ENCODE results near the gene ATAT1.

ATAT1 gene

GRCh38 chr6:30600451-30600961 lies 26.2 kb upstream of the ATAT1 start:
- H3K36me3 ChIP-seq (ENCODE audit: insufficient read depth, low read length): peaks cover 62% of the 10 kb centered on the region
- H3K27ac ChIP-seq (ENCODE audit: low read depth, low read length): no peak overlapping the region; the same call in 1 of the 2 replicates
- 94% methylated on average over 10 of the region's 10 CpGs for WGBS
- H3K4me1 ChIP-seq (ENCODE audit: insufficient read depth, low read length): no peaks in the 10 kb centered on the region
- no peak overlapping the region for H3K4me3 ChIP-seq (ENCODE audit: low read length)
- no peaks in the 10 kb centered on the region for H3K27me3 ChIP-seq (ENCODE audit: insufficient read depth, low read length)
- no peaks in the 10 kb centered on the region for H3K9me3 ChIP-seq (ENCODE audit: insufficient read depth, low read depth, low read length)
- no peak overlapping the region for H3K9ac ChIP-seq (ENCODE audit: low read depth, low read length)

GRCh38 chr6:30601436-30601814 lies 25.2 kb upstream of the ATAT1 start:
- no peak overlapping the region for H3K27ac ChIP-seq (ENCODE audit: low read depth, low read length)
- no peaks in the 10 kb centered on the region for H3K27me3 ChIP-seq (ENCODE audit: insufficient read depth, low read length)
- peaks cover 68% of the 10 kb centered on the region for H3K36me3 ChIP-seq (ENCODE audit: insufficient read depth, low read length)
- no peaks in the 10 kb centered on the region for H3K9me3 ChIP-seq (ENCODE audit: insufficient read depth, low read depth, low read length)
- H3K9ac ChIP-seq (ENCODE audit: low read depth, low read length): no peak overlapping the region
- WGBS: 96% methylated on average over 6 of the region's 6 CpGs
- H3K4me1 ChIP-seq (ENCODE audit: insufficient read depth, low read length): no peaks in the 10 kb centered on the region
- H3K4me3 ChIP-seq (ENCODE audit: low read length): no peak overlapping the region

- no peaks in the 10 kb centered on the region for H3K9me3 ChIP-seq (ENCODE audit: insufficient read depth, low read depth, low read length)
- no peak overlapping the region for H3K4me3 ChIP-seq (ENCODE audit: low read length)
- no peak overlapping the region for H3K9ac ChIP-seq (ENCODE audit: low read depth, low read length)
- no peaks in the 10 kb centered on the region for H3K27me3 ChIP-seq (ENCODE audit: insufficient read depth, low read length)
- WGBS: 97% methylated on average over 39 of the region's 39 CpGs
- H3K36me3 ChIP-seq (ENCODE audit: insufficient read depth, low read length): peaks cover 74% of the 10 kb centered on the region
- H3K27ac ChIP-seq (ENCODE audit: low read depth, low read length): no peak overlapping the region
- no peaks in the 10 kb centered on the region for H3K4me1 ChIP-seq (ENCODE audit: insufficient read depth, low read length)
Measured at GRCh38 chr6:30601815-30602641, 24.6 kb upstream of the ATAT1 start.

- Histone ChIP-seq H3K4me1 (ENCODE audit: insufficient read depth, low read length) (no peaks in the 10 kb centered on the region), H3K4me3 (ENCODE audit: low read length) (no peak overlapping the region), H3K27me3 (ENCODE audit: insufficient read depth, low read length) (no peaks in the 10 kb centered on the region), H3K36me3 (ENCODE audit: insufficient read depth, low read length) (peaks cover 93% of the 10 kb centered on the region), H3K27ac (ENCODE audit: low read depth, low read length) (no peak overlapping the region), H3K9me3 (ENCODE audit: insufficient read depth, low read depth, low read length) (no peaks in the 10 kb centered on the region), H3K9ac (ENCODE audit: low read depth, low read length) (no peak overlapping the region)
- WGBS: 97% methylated on average over 13 of the region's 13 CpGs
Measured at GRCh38 chr6:30603961-30604360, 22.7 kb upstream of the ATAT1 start.

- Histone ChIP-seq H3K4me3 (ENCODE audit: low read length) (no peak overlapping the region), H3K36me3 (ENCODE audit: insufficient read depth, low read length) (peaks cover 77% of the 10 kb centered on the region), H3K27me3 (ENCODE audit: insufficient read depth, low read length) (no peaks in the 10 kb centered on the region), H3K9me3 (ENCODE audit: insufficient read depth, low read depth, low read length) (no peaks in the 10 kb centered on the region), H3K9ac (ENCODE audit: low read depth, low read length) (no peak overlapping the region), H3K27ac (ENCODE audit: low read depth, low read length) (no peak overlapping the region), H3K4me1 (ENCODE audit: insufficient read depth, low read length) (peaks cover 17% of the 10 kb centered on the region)
- 98% methylated on average over 3 of the region's 4 CpGs for WGBS
Measured at GRCh38 chr6:30610065-30610464, 16.6 kb upstream of the ATAT1 start.

- 93% methylated on average over 9 of the region's 9 CpGs for WGBS
- peaks cover 74% of the 10 kb centered on the region for H3K36me3 ChIP-seq (ENCODE audit: insufficient read depth, low read length)
- H3K4me1 ChIP-seq (ENCODE audit: insufficient read depth, low read length): peaks cover 17% of the 10 kb centered on the region
- H3K4me3 ChIP-seq (ENCODE audit: low read length): no peak overlapping the region
- no peaks in the 10 kb centered on the region for H3K9me3 ChIP-seq (ENCODE audit: insufficient read depth, low read depth, low read length)
- no peak overlapping the region for H3K27ac ChIP-seq (ENCODE audit: low read depth, low read length)
- H3K9ac ChIP-seq (ENCODE audit: low read depth, low read length): no peak overlapping the region
- H3K27me3 ChIP-seq (ENCODE audit: insufficient read depth, low read length): no peaks in the 10 kb centered on the region
Measured at GRCh38 chr6:30611150-30611855, 15.4 kb upstream of the ATAT1 start.

GRCh38 chr6:30611856-30612194 lies 14.8 kb upstream of the ATAT1 start:
- H3K27ac ChIP-seq (ENCODE audit: low read depth, low read length): no peak overlapping the region
- peaks cover 17% of the 10 kb centered on the region for H3K4me1 ChIP-seq (ENCODE audit: insufficient read depth, low read length)
- no peak overlapping the region for H3K9ac ChIP-seq (ENCODE audit: low read depth, low read length)
- H3K36me3 ChIP-seq (ENCODE audit: insufficient read depth, low read length): peaks cover 74% of the 10 kb centered on the region
- 91% methylated on average over 1 of the region's 2 CpGs for WGBS
- no peak overlapping the region for H3K4me3 ChIP-seq (ENCODE audit: low read length)
- H3K27me3 ChIP-seq (ENCODE audit: insufficient read depth, low read length): no peaks in the 10 kb centered on the region
- no peaks in the 10 kb centered on the region for H3K9me3 ChIP-seq (ENCODE audit: insufficient read depth, low read depth, low read length)

- Histone ChIP-seq H3K9me3 (ENCODE audit: insufficient read depth, low read depth, low read length) (no peaks in the 10 kb centered on the region), H3K27ac (ENCODE audit: low read depth, low read length) (no peak overlapping the region), H3K27me3 (ENCODE audit: insufficient read depth, low read length) (no peaks in the 10 kb centered on the region), H3K36me3 (ENCODE audit: insufficient read depth, low read length) (peaks cover 72% of the 10 kb centered on the region), H3K9ac (ENCODE audit: low read depth, low read length) (no peak overlapping the region), H3K4me3 (ENCODE audit: low read length) (no peak overlapping the region), H3K4me1 (ENCODE audit: insufficient read depth, low read length) (peaks cover 17% of the 10 kb centered on the region)
- no CpG with 5 or more reads among the region's 1 CpG for WGBS
Measured at GRCh38 chr6:30612213-30612612, 14.5 kb upstream of the ATAT1 start.

- peaks cover 67% of the 10 kb centered on the region for H3K36me3 ChIP-seq (ENCODE audit: insufficient read depth, low read length)
- no peaks in the 10 kb centered on the region for H3K9me3 ChIP-seq (ENCODE audit: insufficient read depth, low read depth, low read length)
- WGBS: 75% methylated on average over 6 of the region's 6 CpGs
- no peak overlapping the region for H3K4me3 ChIP-seq (ENCODE audit: low read length)
- no peak overlapping the region for H3K9ac ChIP-seq (ENCODE audit: low read depth, low read length)
- peaks cover 17% of the 10 kb centered on the region for H3K4me1 ChIP-seq (ENCODE audit: insufficient read depth, low read length)
- H3K27me3 ChIP-seq (ENCODE audit: insufficient read depth, low read length): no peaks in the 10 kb centered on the region
- H3K27ac ChIP-seq (ENCODE audit: low read depth, low read length): no peak overlapping the region
Measured at GRCh38 chr6:30612687-30613248, 13.9 kb upstream of the ATAT1 start.

GRCh38 chr6:30613251-30614043 lies 13.2 kb upstream of the ATAT1 start:
- Histone ChIP-seq H3K9me3 (ENCODE audit: insufficient read depth, low read depth, low read length) (no peaks in the 10 kb centered on the region), H3K27ac (ENCODE audit: low read depth, low read length) (no peak overlapping the region), H3K9ac (ENCODE audit: low read depth, low read length) (no peak overlapping the region), H3K27me3 (ENCODE audit: insufficient read depth, low read length) (no peaks in the 10 kb centered on the region), H3K4me1 (ENCODE audit: insufficient read depth, low read length) (peaks cover 19% of the 10 kb centered on the region), H3K4me3 (ENCODE audit: low read length) (no peak overlapping the region), H3K36me3 (ENCODE audit: insufficient read depth, low read length) (peaks cover 60% of the 10 kb centered on the region)

Measured in HUES64 (cell line).